H1 (cell line): ENCODE results near the gene ST8SIA5.

Experiments used
- CTCF ChIP-seq, 3 experiments: IDR thresholded peaks; 1 replicate in 2 of 3; 2 replicates in 1 of 3; pipeline versions ENCODE4 v1.5.1 to v1.6.1; 2011; ENCODE audit warnings: low read length in 3 of 3, mild to moderate bottlenecking in 3 of 3, inconsistent platforms in 2 of 3, low read depth in 1 of 3, moderate library complexity in 1 of 3; ENCODE audit not compliant: insufficient read depth in 1 of 3; ENCODE audit errors: control extremely low read depth in 1 of 3
- E2F6 ChIP-seq: IDR thresholded peaks from 2 replicates; pipeline ENCODE4 v1.6.1; 2012; ENCODE audit warnings: inconsistent platforms
- EZH2 ChIP-seq: fragments of 200-600 bp; sonication (generic); IDR thresholded peaks from 2 replicates; pipeline ENCODE4 v1.7.1; 2012; ENCODE audit warnings: low read depth, mild to moderate bottlenecking, moderate library complexity, low read length, inconsistent platforms; ENCODE audit not compliant: severe bottlenecking
- RAD21 ChIP-seq, 2 experiments: IDR thresholded peaks in 1 of 2; conservative IDR thresholded peaks in 1 of 2; 2 replicates each; pipeline ENCODE4 v1.6.1; 2011; ENCODE audit warnings: low read depth in 2 of 2, low read length in 2 of 2, improper control_type of control experiment in 1 of 2, inconsistent platforms in 1 of 2, mild to moderate bottlenecking in 1 of 2, moderate library complexity in 1 of 2
- TEAD4 ChIP-seq: IDR thresholded peaks from 2 replicates; pipeline ENCODE4 v1.6.1; 2012; ENCODE audit warnings: low read depth, low read length, inconsistent platforms, mixed read lengths
- YY1 ChIP-seq: IDR thresholded peaks from 2 replicates; pipeline ENCODE4 v1.6.1; 2011; ENCODE audit warnings: low read depth, mild to moderate bottlenecking, low read length

GRCh38 chr18:46688853-46689525 lies 67.9 kb downstream of the ST8SIA5 start:
- no peak for TF ChIP-seq CTCF (IDR thresholded peaks at IDR 0.05; ENCODE audit: control extremely low read depth in 1 of 3, insufficient read depth in 1 of 3, low read depth in 1 of 3, low read length in 3 of 3)
- no peak for TF ChIP-seq YY1
- no peak for TF ChIP-seq EZH2
- no peak for TF ChIP-seq RAD21 (IDR thresholded peaks at IDR 0.05 in 1 of 2, conservative IDR thresholded peaks at IDR 0.05 in 1 of 2; ENCODE audit: low read depth in 2 of 2, low read length in 2 of 2)
- TF ChIP-seq E2F6, result no peak
- TF ChIP-seq TEAD4, result no peak
